DND-41 (cell line): Measurements from ENCODE around the gene SHISA9.

Experiments used
- CTCF ChIP-seq: IDR thresholded peaks from 2 replicates; pipeline ENCODE4 v1.5.1; 2012; ENCODE audit warnings: borderline replicate concordance, low read length, moderate library complexity, mild to moderate bottlenecking; ENCODE audit not compliant: poor library complexity, severe bottlenecking; ENCODE audit errors: extremely low read depth
- EZH2 ChIP-seq: IDR thresholded peaks from 3 replicates; pipeline ENCODE4 v1.6.1; 2012; ENCODE audit warnings: borderline replicate concordance, low read depth, mild to moderate bottlenecking, moderate library complexity, low read length, inconsistent platforms; ENCODE audit not compliant: severe bottlenecking

GRCh38 chr16:12917246-12917645 is 15.8 kb downstream of the SHISA9 start:
- no peak for TF ChIP-seq EZH2
- no peak for TF ChIP-seq CTCF
